SK-N-SH (cell line): ENCODE results near the gene PTPN20. TPM values are rescaled to one million over a fixed set of nuclear protein-coding genes. Genes with fewer than 3 reads are reported as not detected.

Experiments
- CTCF ChIA-PET: fragments of 300-600, 350-600 bp; formaldehyde crosslinking; extraction: SDS; loops from one replicate; lab custom pipeline; 2021; lab: Yijun Ruan, JAX
- POLR2A ChIA-PET: fragments of 350-600 bp; sonication (Branson Sonifier 250); formaldehyde crosslinking; extraction: SDS; loops from one replicate; lab custom pipeline; 2020; ENCODE audit warnings: antibody characterized with exemption, inconsistent platforms; lab: Yijun Ruan, JAX
- DNase-seq: peaks from one replicate; pipeline ENCODE4 v3.0.0; 2012
- H2AFZ ChIP-seq: fragments of 200-600 bp; sonication (generic); 2 replicates; pipeline ENCODE4 v1.8.1; 2016; ENCODE audit warnings: antibody characterized with exemption, mild to moderate bottlenecking, low read depth
- H3F3A ChIP-seq: fragments of 200-600 bp; sonication (generic); replicated peaks from 2 replicates; pipeline ENCODE3; 2016; ENCODE audit warnings: antibody characterized with exemption, mild to moderate bottlenecking; ENCODE audit not compliant: insufficient read depth
- H3K27ac ChIP-seq, 2 experiments: fragments of 200-500 bp in 1 of 2; fragments of 200-600 bp in 1 of 2; sonication (Bioruptor generic) in 1 of 2; sonication (generic), shearing (Covaris generic) in 1 of 2; 2 replicates each; pipeline versions ENCODE4 v1.5.1 to v1.6.1; 2014 to 2016; ENCODE audit warnings: low read depth in 2 of 2, inconsistent platforms in 1 of 2, low read length in 1 of 2, mild to moderate bottlenecking in 1 of 2, mixed read lengths in 1 of 2
- H3K27me3 ChIP-seq: fragments of 200-600 bp; sonication (generic), shearing (Covaris generic); 2 replicates; pipeline ENCODE4 v1.6.1; 2016; ENCODE audit warnings: mixed run types; ENCODE audit not compliant: insufficient read depth
- H3K36me3 ChIP-seq, 2 experiments: fragments of 200-500 bp in 1 of 2; fragments of 200-600 bp in 1 of 2; sonication (Bioruptor generic) in 1 of 2; sonication (generic) in 1 of 2; replicated peaks in 1 of 2; 2 replicates each; pipeline versions ENCODE3 to v1.5.1; 2014 to 2016; ENCODE audit warnings: low read length in 1 of 2, mild to moderate bottlenecking in 1 of 2; ENCODE audit not compliant: insufficient read depth in 2 of 2, control insufficient read depth in 1 of 2
- H3K4me1 ChIP-seq, 2 experiments: fragments of 200-500 bp in 1 of 2; fragments of 200-600 bp in 1 of 2; sonication (Bioruptor generic) in 1 of 2; sonication (generic), shearing (Covaris generic) in 1 of 2; 2 replicates each; pipeline versions ENCODE4 v1.5.1 to v1.6.1; 2014 to 2016; ENCODE audit warnings: low read depth in 1 of 2, low read length in 1 of 2, mixed run types in 1 of 2; ENCODE audit not compliant: insufficient read depth in 2 of 2, control insufficient read depth in 1 of 2
- H3K4me2 ChIP-seq: fragments of 200-600 bp; sonication (generic), shearing (Covaris generic); 2 replicates; pipeline ENCODE4 v1.6.1; 2017; ENCODE audit warnings: mixed run types
- H3K4me3 ChIP-seq, 2 experiments: fragments of 200-500 bp in 1 of 2; fragments of 200-600 bp in 1 of 2; sonication (Bioruptor generic) in 1 of 2; sonication (generic), shearing (Covaris generic) in 1 of 2; 2 replicates each; pipeline versions ENCODE4 v1.5.1 to v1.8.1; 2014 to 2016; ENCODE audit warnings: low read depth in 2 of 2, inconsistent platforms in 1 of 2, low read length in 1 of 2, mild to moderate bottlenecking in 1 of 2, mixed read lengths in 1 of 2, moderate library complexity in 1 of 2
- H3K79me2 ChIP-seq: fragments of 200-600 bp; sonication (generic); 2 replicates; pipeline ENCODE4 v1.8.1; 2017; ENCODE audit warnings: mild to moderate bottlenecking; ENCODE audit not compliant: insufficient read depth
- H3K9ac ChIP-seq: fragments of 200-600 bp; sonication (generic); 2 replicates; pipeline ENCODE4 v1.6.1; 2017; ENCODE audit warnings: mixed run types
- H3K9me2 ChIP-seq: fragments of 200-600 bp; sonication (generic); 2 replicates; pipeline ENCODE4 v1.6.1; 2017; ENCODE audit warnings: mixed run types
- H3K9me3 ChIP-seq: fragments of 200-600 bp; sonication (generic); 2 replicates; pipeline ENCODE4 v1.6.1; 2017; ENCODE audit warnings: mixed run types, mild to moderate bottlenecking, moderate library complexity
- H4K20me1 ChIP-seq: fragments of 200-600 bp; sonication (generic); 2 replicates; pipeline ENCODE4 v1.6.1; 2017; ENCODE audit warnings: mild to moderate bottlenecking, mixed run types; ENCODE audit not compliant: insufficient read depth
- CHD2 ChIP-seq: fragments of 150-350 bp; IDR thresholded peaks from 2 replicates; pipeline ENCODE4 v1.6.1; 2018; ENCODE audit warnings: low read length; ENCODE audit not compliant: partially characterized antibody
- CTCF ChIP-seq: fragments of 200-600 bp; sonication (generic); IDR thresholded peaks from 2 replicates; pipeline ENCODE4 v1.6.1; 2017; ENCODE audit warnings: antibody characterized with exemption, mild to moderate bottlenecking, moderate library complexity
- EP300 ChIP-seq, 2 experiments: IDR thresholded peaks; 2 replicates each; pipeline versions ENCODE4 v1.4.0 to v1.6.1; 2012; ENCODE audit warnings: borderline replicate concordance in 1 of 2, low read depth in 1 of 2, low read length in 1 of 2
- FOSL2 ChIP-seq: IDR thresholded peaks from 2 replicates; pipeline ENCODE4 v1.4.0; 2012; ENCODE audit warnings: low read depth, mild to moderate bottlenecking, moderate library complexity, borderline replicate concordance
- FOXJ3 ChIP-seq: sonication (generic); formaldehyde crosslinking; IDR thresholded peaks from 2 replicates; pipeline ENCODE4 v1.5.1; 2020; ENCODE audit warnings: mild to moderate bottlenecking, missing genetic modification reagents
- FOXM1 ChIP-seq: IDR thresholded peaks from 2 replicates; pipeline ENCODE4 v1.4.0; 2012; ENCODE audit warnings: low read depth, mild to moderate bottlenecking
- GABPA ChIP-seq: IDR thresholded peaks from 2 replicates; pipeline ENCODE4 v1.4.0; 2012; ENCODE audit warnings: low read depth, mild to moderate bottlenecking
- GATA2 ChIP-seq: sonication (generic); formaldehyde crosslinking; IDR thresholded peaks from 2 replicates; pipeline ENCODE4 v1.5.0; 2020; ENCODE audit warnings: mild to moderate bottlenecking, missing genetic modification reagents
- JUND ChIP-seq: IDR thresholded peaks from 2 replicates; pipeline ENCODE4 v1.4.0; 2012
- MAX ChIP-seq: IDR thresholded peaks from 2 replicates; pipeline ENCODE4 v1.4.0; 2012; ENCODE audit warnings: low read depth
- MEF2A ChIP-seq: IDR thresholded peaks from 2 replicates; pipeline ENCODE4 v1.4.0; 2012; ENCODE audit warnings: low read depth, borderline replicate concordance
- MXI1 ChIP-seq: IDR thresholded peaks from 2 replicates; pipeline ENCODE4 v1.6.1; 2012; ENCODE audit warnings: mild to moderate bottlenecking, low read depth, low read length, improper control_type of control experiment
- NFIC ChIP-seq: IDR thresholded peaks from 2 replicates; pipeline ENCODE4 v1.4.0; 2012; ENCODE audit warnings: borderline replicate concordance
- PBX3 ChIP-seq: IDR thresholded peaks from 2 replicates; pipeline ENCODE4; 2012
- RCOR1 ChIP-seq: fragments of 150-350 bp; IDR thresholded peaks from 2 replicates; pipeline ENCODE4 v1.6.1; 2017; ENCODE audit warnings: antibody characterized with exemption, low read length
- REST ChIP-seq: IDR thresholded peaks from 2 replicates; pipeline ENCODE4 v1.6.1; 2012; ENCODE audit warnings: mild to moderate bottlenecking, low read depth, low read length, moderate library complexity
- RXRA ChIP-seq: IDR thresholded peaks from 2 replicates; pipeline ENCODE4 v1.4.0; 2012; ENCODE audit warnings: low read depth, mild to moderate bottlenecking, borderline replicate concordance
- SIN3A ChIP-seq: IDR thresholded peaks from 2 replicates; pipeline ENCODE4 v1.6.1; 2012; ENCODE audit warnings: low read depth, mild to moderate bottlenecking, low read length, moderate library complexity, borderline replicate concordance
- SMC3 ChIP-seq: IDR thresholded peaks from 2 replicates; pipeline ENCODE4 v1.6.1; 2012; ENCODE audit warnings: low read depth, low read length, improper control_type of control experiment
- TAF1 ChIP-seq: IDR thresholded peaks from 2 replicates; pipeline ENCODE4 v1.6.1; 2012; ENCODE audit warnings: low read depth, mild to moderate bottlenecking, low read length, moderate library complexity, borderline replicate concordance
- TCF12 ChIP-seq: IDR thresholded peaks from 2 replicates; pipeline ENCODE4 v1.4.0; 2012
- TEAD4 ChIP-seq: IDR thresholded peaks from 2 replicates; pipeline ENCODE4 v1.4.0; 2012; ENCODE audit warnings: mild to moderate bottlenecking, borderline replicate concordance; ENCODE audit not compliant: insufficient read depth
- YY1 ChIP-seq: IDR thresholded peaks from 2 replicates; pipeline ENCODE4 v1.4.0; 2012; ENCODE audit warnings: low read depth, mild to moderate bottlenecking
- ZBTB33 ChIP-seq: IDR thresholded peaks from 2 replicates; pipeline ENCODE4 v1.4.0; 2012; ENCODE audit warnings: low read depth, borderline replicate concordance
- WGBS: methylation state at CpG from one replicate; pipeline ENCODE4 v1.1.6; 2017; ENCODE audit warnings: low lambda C conversion rate; 5-methylcytosine and 5-hydroxymethylcytosine counted together
- polyA plus RNA-seq, 3 experiments: library from polyadenylated mRNA; depleted of rRNA; stranded (reverse); fragments of >200 nt; gene quantifications; 2 replicates each; pipeline ENCODE4 v1.2.3, GENCODE V29; 2012

The PTPN20 gene
- polyA plus RNA-seq, 1 of the 3 experiments (the other 2 are of a cell fraction) = 0.36 TPM

GRCh38 chr10:47034441-47035051, 123.3 kb downstream of the PTPN20 start:
- POLR2A ChIA-PET = interaction anchor here (0.8 to 2.5 kb wide), 10 partner anchors 9 to 268 kb away, joined by 3 to 23 read pairs (median 6); partner anchors contain the start of gene GDF10
- CTCF ChIA-PET = interaction anchor here (1.4 to 16.7 kb wide), 7 partner anchors 9 to 306 kb away, joined by 4 to 337 read pairs (median 10); no protein-coding TSS in a partner anchor
- H3K9me2 ChIP-seq = no peaks in the 10 kb centered on the region
- H3K4me2 ChIP-seq = no peak overlapping the region
- no peaks in the 10 kb centered on the region for H4K20me1 ChIP-seq
- no peaks in the 10 kb centered on the region for H3K9me3 ChIP-seq
- H3K36me3 ChIP-seq = no peaks in the 10 kb centered on the region
- no peaks in the 10 kb centered on the region for H3F3A ChIP-seq
- WGBS = 0% methylated on average over 5 of the region's 9 CpGs
- TF ChIP-seq REST (no peak), TEAD4 (no peak), MXI1 (peak; percentile 50), SIN3A (no peak), SMC3 (peak; percentile 2; the same call in 1 of the 2 replicates), CTCF (no peak), TAF1 (no peak), FOXM1 (no peak), FOXJ3 (CRISPR knock-in tag) (peak; percentile 100), ZBTB33 (no peak), EP300 (IDR thresholded peaks at IDR 0.05; ENCODE audit: borderline replicate concordance in 1 of 2, low read depth in 1 of 2, low read length in 1 of 2) (peak in 1 of 2 experiments; percentile 100; a peak in 2 of 4 replicates), PBX3 (peak; percentile 51), JUND (no peak), TCF12 (peak; percentile 69), MAX (no peak), NFIC (peak; percentile 9; the same call in 1 of the 2 replicates), CHD2 (peak; percentile 77), GATA2 (CRISPR knock-in tag) (peak; percentile 97), FOSL2 (no peak), RXRA (no peak), MEF2A (no peak), GABPA (no peak), RCOR1 (peak; percentile 93; the same call in 1 of the 2 replicates), YY1 (no peak)
- TF ChIP-seq, all 33 proteins: peak for 10
- H3K27ac ChIP-seq = peak overlapping the region in 1 of 2 experiments; percentile 100; a peak in 2 of 4 replicates
- no peak overlapping the region for H2AFZ ChIP-seq
- peak; percentile 90 for DNase-seq
- no peak overlapping the region for H3K9ac ChIP-seq
- H3K79me2 ChIP-seq = no peaks in the 10 kb centered on the region
- H3K4me3 ChIP-seq = no peak overlapping the region
- H3K4me1 ChIP-seq = peaks cover 0 to 86% of the 10 kb centered on the region in 2 experiments; a peak in 2 of 4 replicates
- H3K27me3 ChIP-seq = peaks cover 11% of the 10 kb centered on the region; the same call in 1 of the 2 replicates
